HG03103 (cell line): ENCODE measurements around the gene VPS45.
"Not testable (repeated sequence)": the region's sequence is repeated elsewhere in the genome, so short reads cannot be mapped to it uniquely, and the experiment has no call there.

ENCODE experiments used
- ATAC-seq: cut with Tn5 transposase; IDR thresholded peaks from one replicate; pipeline ENCODE4 v1.9.1; 2021; ENCODE audit warnings: low read depth; ENCODE audit not compliant: unreplicated experiment

VPS45 gene

DNA sequence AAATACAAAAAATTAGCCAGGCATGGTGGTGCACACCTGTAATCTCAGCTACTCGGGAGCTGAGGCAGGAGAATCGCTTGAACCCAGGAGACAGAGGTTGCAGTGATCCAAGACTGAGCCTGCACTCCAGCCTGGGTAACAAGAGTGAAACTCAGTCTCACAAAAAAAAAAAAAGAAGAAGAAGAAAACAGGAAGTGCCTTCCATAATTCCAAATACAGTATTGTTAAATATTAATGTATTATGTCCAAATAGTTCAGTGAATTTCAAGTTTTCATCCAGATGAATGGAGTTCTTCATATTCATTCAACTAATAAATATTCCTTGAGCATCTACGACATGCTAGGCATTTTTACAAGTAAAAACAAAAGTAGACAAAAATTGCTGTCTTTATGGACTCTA is 115.5 kb downstream of the VPS45 start:
- no peak for ATAC-seq

DNA sequence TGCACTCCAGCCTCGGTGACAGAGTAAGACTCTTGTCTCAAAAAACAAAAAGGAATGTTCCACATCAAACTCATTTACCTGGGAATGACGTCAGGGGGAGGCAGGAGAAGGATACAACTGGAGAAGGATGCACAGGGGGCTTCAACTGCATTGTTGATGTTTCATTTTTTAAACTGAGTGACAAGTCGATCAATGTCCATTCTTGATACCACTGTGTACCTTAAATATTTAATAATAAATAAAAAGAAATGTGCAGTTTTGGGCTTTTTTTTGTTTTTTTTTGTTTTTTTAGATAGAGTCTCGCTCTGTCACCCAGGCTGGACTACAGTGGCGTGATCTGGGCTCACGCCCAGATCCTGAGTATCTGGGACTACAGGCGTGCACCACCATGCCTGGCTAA is 117.9 kb downstream of the VPS45 start:
- ATAC-seq, result no peak

DNA sequence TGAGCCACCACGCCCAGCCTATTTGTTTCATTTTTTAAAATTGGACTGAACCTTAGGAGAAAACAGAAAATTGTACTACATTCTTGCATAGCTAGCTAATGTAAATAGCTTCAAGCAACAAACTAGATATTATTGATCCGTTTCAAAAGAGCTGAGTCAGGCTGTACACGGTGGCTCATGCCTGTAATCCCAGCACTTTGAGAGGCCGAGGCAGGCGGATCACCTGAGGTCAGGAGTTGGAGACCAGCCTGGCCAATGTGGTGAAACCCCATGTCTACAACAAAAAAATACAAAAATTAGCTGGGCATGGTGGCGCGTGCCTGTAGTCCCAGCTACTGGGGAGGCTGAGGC is 118.8 kb downstream of the VPS45 start:
- ATAC-seq, result not testable (repeated sequence)

DNA sequence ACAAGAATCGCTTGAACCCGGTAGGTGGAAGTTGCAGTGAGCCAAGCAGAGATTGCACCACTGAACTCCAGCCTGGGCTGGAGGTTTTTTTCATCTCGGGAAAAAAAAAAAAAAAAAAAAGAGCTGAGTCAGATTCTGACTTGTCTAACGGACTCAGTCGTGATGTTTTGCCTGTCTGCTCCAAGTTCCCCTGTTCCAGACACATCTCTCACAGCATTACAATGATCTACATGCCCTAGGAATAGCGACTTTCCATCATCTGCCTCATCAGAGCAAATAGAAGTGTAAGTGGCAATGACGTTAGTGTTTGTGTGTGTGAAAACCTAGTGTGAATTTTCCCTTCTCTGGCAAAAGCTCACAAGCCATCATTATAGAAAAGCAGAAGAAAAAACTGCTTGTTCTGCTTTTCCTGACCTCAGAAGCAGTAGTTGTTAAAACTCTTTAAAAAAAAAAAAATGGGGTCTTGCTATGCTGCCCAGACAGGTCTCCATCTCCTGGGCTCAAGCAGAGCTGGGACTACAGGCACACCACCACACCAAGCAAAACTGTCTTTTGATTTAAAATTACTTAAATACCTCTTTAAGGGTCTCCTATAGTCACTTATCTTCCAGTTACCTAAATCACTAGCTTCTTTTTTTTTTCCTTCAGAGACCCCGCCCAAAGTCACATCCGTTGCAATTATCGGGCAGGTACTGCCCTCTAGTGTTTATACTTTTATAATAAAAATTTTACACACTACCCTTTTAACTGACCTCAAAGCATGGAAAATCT is 119.4 kb downstream of the VPS45 start:
- ATAC-seq, result no peak

DNA sequence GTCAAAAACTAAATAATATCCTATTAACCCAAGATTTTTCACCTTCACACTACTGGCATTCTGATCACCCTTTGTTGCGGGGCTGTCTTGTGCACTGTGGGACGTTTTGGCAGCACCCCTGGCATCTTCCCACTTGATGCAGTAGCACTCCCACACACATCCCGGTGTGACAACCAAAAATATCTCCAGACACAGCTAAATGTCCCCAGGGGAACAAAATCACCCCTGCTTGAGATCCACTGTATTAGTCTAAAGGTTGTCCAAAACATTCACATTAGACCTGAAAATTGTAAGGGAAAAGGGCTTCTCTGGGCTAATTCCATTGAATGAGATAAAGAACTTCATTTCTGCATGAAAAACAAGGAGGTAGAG is 120.0 kb downstream of the VPS45 start:
- no peak for ATAC-seq

DNA sequence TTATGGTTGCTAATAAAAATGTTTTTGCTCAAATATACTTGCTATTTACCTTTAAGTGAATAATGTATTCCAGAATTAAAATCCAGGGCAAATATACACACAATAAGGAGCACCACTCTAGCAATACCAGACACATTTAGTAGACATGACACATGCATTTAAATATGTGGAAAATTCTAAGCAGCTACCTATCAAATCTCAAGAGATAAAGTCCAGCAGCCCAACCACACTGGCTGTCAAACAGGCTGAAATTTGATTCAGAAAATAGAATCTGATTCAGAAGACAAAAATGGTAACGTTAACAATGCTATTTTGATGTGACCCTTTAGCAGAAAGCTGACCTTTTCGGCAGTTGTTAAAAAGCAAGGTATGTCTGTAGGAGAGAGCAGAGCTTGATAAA is 124.4 kb downstream of the VPS45 start:
- no peak for ATAC-seq

DNA sequence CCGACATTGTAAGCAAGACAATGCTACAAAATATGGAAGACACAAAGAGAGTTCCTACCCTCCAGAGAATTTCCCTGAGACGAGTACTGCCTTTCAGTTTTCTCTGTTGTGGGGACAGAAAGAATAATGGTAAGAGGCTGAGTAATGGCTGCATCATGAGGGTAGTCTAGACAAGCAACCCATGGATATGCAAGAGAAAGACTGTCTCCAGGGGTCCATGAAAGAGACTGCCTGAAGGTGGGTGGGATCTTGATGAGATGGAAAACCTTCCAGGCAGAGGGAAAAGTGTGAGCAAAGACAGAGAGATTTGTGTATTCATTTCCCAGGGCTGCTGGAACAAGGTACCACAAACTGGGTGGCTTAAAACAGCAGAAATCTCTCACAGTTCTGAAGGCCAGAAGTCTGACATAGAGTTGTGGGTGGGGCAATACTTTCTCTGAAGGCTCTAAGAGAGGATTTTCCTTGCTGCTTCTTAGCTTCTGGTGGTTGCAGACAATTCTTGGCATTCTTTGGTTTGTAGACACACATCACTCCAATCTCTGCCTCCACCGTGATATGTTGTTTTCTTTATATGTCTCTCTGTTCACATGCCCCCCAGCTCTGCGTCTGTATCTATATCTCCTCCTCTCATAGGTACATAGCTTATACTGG is 126.9 kb downstream of the VPS45 start:
- ATAC-seq, result no peak
